Glomerular visceral epithelial cell (primary cell): ENCODE data around the gene PMPCA.

Experiments used
- DNase-seq: peaks from one replicate; pipeline ENCODE4 v3.0.0-alpha.2; 2016; ENCODE audit errors: extremely low spot score

The PMPCA gene

GRCh38 chr9:136436055-136436634 lies 25.7 kb downstream of the PMPCA start:
- DNase-seq, result no peak

DNA sequence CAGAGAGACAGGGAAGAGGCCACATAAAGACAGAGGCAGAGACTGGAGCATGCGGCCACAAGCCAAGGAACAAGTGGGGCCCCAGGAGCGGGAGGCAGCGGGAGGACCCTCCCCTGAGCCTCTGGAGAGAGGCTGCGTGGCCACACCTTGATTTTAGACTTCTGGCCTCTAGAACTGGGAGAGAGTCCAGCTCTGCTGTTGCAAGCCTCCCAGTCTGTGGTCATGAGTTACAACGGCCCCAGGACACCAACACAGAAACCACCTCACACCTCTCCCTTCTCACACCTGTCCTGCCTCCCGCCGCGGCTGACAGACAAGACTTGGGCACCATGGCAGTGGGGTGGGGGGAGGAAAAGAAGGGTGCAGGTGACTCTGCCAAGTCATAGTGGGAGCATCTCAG lies 27.0 kb downstream of the PMPCA start:
- no peak for DNase-seq

DNA sequence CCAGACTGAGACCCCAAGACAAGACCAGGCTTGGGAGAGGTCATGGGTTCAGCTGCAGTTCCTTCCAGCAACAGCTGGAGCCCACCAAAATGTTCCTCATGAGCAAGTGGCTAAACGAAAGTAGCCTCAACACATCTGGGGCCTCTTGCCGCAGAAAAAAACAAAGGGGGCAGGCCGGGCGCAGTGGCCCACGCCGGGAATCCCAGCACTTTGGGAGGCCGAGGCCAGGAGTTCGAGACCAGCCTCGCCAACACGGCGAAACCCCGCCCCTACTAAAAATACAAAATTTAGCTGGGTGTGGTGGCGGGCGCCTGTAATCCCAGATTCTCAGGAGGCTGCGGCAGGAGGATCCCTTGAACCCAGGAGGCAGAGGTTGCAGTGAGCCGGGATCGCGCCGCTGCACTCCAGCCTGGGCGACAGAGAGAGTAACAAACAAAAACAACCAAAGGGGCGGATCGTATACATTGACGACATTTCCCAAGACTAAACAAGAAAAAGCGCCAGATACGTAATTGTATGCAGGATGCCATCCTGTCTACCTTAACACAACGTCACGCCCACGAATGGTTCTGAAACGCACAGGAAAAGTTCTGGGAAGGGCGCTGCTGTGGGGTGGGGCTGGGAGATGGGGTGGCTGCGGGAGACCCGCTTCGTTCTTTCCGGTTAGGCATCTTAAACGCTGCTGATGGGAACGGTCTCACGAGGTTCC lies 27.5 kb downstream of the PMPCA start:
- no peak for DNase-seq

DNA sequence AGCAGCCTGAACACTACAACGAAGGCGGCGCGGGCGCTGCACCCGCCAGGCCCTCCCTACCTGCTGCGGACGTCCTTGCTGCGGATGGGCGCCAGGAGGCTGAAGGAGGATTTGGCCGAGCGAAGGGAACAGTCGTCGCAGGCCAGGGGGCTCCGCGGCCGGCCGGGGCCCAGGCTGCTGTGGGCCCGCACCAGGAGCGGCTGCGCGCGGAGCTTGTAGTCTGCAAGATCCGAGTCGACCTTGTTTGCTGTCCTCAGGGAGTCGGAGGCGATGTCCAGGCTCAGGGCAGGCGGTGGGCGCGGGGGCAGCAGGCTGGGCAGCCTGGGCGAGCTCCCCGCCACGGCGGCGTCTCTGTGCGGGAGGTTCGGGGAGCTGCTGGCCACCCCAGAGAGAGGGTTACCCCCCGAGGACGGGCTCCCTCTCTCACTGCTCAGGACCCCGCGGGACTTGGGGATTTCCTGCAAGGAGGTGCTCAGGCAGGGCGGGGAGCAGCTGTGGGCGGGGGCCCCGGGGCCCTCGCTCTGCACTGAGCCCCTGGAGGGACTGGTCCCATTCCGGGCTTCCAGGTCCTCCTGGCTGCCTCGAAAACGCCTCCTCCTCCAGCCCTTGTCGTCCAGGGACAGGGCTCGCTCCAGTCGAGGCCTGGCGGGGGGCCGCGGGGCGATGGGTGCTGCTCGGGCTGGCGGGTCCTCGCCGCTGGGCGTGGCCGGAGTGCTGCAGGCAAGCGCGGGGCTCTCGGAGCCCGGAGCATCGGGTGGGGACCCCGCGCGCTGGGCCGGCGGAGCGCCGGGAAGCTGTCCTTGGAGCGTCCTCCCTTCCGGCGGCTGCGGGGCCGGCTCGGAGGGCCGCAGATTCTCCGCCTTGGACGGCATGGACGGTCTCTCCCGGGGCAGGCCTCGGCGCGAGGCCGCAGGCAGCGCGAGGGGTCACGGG lies 28.4 kb downstream of the PMPCA start:
- DNase-seq, result peak; percentile 42

GRCh38 chr9:136439481-136440408 lies 29.3 kb downstream of the PMPCA start, which contains the start of gene INPP5E:
TSS of gene INPP5E (minus strand) at chr9:136439845. CDS start at chr9:136439419, 426 bp downstream.
- DNase-seq, result peak; percentile 78

DNA sequence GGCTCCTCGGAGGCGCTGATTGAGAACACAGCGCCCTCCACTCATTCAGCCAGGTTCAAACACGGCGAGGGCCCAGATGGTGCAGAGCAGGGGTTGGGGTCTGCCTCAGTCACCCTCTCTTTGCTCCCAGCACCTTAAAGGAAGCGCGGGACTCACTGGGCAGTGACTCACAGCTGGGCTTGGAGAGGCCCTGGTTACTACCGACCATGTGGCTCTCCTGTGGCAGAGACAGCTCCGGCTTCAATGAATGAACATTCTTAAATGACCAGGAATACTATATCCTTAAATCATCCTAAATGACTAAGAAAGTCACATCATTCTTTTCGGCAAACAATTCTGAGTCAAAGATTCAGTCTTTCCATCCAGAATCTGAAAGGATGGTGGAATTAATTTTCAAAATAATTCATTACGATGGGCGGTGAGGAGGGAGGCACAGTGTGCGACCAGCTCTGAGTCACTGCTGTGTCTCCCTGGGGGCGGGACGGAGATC lies 30.8 kb downstream of the PMPCA start:
- DNase-seq, result no peak

DNA sequence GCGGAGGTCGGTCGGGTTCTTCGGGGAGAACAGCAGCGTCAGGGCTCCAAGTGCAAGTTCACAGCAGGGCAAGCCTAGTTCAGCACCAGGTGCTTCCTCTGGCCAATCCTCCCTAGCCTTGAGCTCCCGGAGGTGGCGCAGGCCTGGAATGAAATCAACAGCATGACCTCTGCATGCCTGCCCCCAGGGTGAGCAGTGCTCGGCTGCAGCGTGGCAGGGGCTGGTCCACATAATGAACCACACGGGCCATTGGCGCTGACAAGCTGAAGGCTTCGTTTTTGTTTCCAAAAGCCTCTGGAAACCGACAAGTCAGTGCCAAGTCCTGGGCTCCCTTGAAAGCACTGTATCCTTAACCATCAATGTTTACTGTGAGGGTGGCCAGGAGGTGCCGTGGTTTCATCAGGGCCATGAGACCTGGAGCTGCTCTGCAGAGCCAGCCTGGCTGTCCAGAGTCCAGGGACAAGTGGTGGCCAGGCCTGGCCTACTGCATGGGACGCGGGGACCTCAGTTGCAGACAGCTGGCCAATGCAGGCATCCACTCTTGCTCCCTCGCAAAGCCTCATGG lies 31.3 kb downstream of the PMPCA start:
- DNase-seq, result no peak

DNA sequence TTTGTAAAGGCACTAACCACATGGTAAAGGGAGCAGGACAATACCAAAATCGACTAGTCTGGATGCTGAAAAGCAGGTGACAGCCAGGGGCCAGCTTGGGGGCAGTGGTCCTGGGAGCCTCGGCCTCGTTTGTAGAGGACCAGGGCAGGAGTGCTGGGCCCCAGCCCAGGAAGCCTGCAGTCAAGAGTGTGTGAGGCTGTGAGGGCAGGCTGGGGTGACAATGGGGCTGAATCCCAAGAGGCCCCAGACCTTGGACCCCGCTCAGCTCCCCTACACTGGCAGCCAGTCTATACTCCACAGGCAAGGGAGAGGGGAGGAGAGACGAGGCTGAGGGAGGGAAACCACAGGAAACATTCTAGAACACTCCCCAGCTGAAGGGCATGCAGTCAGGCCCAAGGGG lies 31.8 kb downstream of the PMPCA start:
- DNase-seq, result no peak

DNA sequence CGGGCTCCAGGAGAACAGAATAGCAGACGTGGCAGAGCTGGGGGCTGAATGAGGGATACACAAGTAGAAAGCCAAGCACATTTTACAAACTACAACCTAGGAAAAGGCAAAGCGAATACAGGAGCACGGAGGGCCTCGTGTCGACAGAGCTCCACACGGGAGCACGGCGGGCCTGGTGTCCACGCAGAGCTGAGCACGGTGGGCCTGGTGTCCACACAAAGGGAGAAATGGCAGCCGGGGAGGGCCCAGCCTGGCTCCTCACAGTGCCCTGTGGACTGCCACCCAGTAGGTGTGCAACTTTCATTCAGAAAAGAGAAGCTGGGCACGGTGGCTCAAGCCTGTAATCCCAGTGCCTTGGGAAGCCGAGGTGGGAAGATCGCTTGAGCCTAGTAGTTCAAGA lies 32.6 kb downstream of the PMPCA start:
- no peak for DNase-seq

- DNase-seq, result no peak
These were observed 33.2 kb downstream of the PMPCA start for GRCh38 chr9:136443687-136444086.

- DNase-seq, result no peak
These were observed 33.6 kb downstream of the PMPCA start for GRCh38 chr9:136444102-136444501.

- DNase-seq, result no peak
These were observed 35.3 kb downstream of the PMPCA start for GRCh38 chr9:136445799-136446198.

GRCh38 chr9:136447173-136447778 lies 36.8 kb downstream of the PMPCA start:
- DNase-seq, result no peak

- DNase-seq, result no peak
These were observed 38.2 kb downstream of the PMPCA start for GRCh38 chr9:136448655-136449054.

DNA sequence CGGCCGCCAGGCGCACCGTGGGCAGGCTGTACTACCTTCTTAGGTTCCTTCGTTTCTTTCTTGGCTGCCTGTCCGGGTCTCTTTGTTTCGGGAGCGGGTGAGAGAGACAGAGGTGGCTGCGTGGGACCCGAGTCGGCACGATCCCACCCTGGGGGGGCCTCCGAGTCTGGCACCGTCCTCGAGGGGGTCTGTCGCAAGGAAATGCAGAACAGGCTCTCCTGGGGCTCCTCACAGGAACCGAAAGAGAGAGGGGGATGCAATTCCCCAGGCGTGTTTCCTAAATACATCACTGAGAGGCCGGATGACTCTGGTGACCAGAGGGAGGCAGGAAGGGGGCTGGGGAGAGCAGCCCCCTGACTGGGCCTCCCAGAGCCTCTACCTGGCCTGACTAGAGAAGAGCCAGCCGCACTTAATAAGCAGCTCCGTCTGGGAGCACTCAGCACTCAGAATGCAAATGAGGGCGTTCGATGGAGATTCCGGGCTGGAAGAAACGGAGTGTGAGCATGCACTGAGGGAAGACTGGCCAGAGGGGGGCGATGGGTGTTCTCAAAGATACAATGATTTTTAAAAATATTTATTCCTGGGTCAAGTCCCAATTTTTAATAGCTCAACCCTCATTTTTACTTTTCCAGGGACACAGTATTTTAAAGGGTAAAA lies 40.9 kb downstream of the PMPCA start:
- no peak for DNase-seq

GRCh38 chr9:136453326-136453725 lies 42.9 kb downstream of the PMPCA start:
- no peak for DNase-seq

DNA sequence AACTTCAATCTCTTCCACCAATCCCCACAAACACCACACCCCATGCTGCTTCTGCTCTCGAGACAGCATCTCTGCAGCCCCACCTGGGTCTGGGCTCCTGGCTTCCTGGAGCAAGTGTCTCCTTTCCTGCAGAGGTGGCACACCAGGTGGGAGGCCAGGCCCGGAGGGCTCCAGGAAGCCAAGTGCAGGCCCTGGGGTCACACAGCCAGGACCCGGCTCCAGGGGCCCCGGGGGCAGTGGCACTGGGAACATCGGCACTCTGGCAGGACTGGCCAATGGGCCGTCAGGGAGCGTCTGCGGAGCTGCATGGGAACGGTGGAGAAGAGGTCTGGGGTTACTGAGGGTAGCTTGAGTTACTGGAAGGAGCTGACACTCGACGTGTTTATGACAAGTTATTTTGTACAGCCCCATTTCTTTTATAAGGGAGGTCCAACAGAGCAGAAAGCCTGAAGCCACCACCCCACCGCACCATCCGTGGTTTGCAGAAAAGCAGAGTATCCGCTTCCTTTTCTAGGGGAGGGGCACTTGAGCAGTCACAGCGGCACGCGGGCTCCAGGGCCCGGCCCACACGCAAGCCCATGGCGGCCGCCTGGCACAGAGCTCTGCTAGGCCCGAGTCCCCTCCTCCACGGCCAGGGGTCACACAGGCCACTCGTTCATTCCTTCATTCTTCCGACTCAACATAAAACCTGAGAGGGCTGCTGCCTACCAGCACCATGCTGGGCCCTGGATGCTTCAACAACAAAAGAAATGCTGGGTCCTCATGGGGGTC lies 43.8 kb downstream of the PMPCA start:
- no peak for DNase-seq

GRCh38 chr9:136455043-136456002 lies 44.9 kb downstream of the PMPCA start:
- DNase-seq, result no peak
